Activated CD8-positive, alpha-beta T cell treated with anti-CD3 and anti-CD28 coated beads for 36 hours (primary cell): ENCODE measurements around the gene SYF2. TPM values are rescaled to one million over a fixed set of nuclear protein-coding genes. Genes with fewer than 3 reads are reported as not detected.
"Not testable (repeated sequence)": the region's sequence is repeated elsewhere in the genome, so short reads cannot be mapped to it uniquely, and the experiment has no call there.

Experiments used
- ATAC-seq: fragments of 200-7000 bp; cut with Tn5 transposase; one replicate; pipeline ENCODE4 v1.10.0; 2021; ENCODE audit warnings: mild to moderate bottlenecking, moderate library complexity
- CTCF ChIA-PET: fragments of 350-600 bp; sonication (Branson Sonifier 250); formaldehyde crosslinking; loops from one replicate; lab custom pipeline; 2021; ENCODE audit warnings: antibody characterized with exemption; lab: Charles Lee
- POLR2A ChIA-PET: fragments of 350-600 bp; sonication (Branson Sonifier 250); formaldehyde crosslinking; loops from one replicate; lab custom pipeline; 2021; ENCODE audit warnings: antibody characterized with exemption; lab: Charles Lee
- DNase-seq: peaks from one replicate; pipeline ENCODE4 v3.0.0-alpha.2; 2020
- H3K27ac Mint-ChIP-seq: one replicate; pipeline ENCODE4 v1.8.0; 2021; ENCODE audit warnings: mild to moderate bottlenecking, mixed read lengths
- H3K27me3 Mint-ChIP-seq: one replicate; pipeline ENCODE4 v1.8.0; 2021; ENCODE audit warnings: mixed read lengths
- H3K36me3 Mint-ChIP-seq: one replicate; pipeline ENCODE4 v1.8.0; 2021; ENCODE audit warnings: low read depth, mixed read lengths
- H3K4me1 Mint-ChIP-seq: one replicate; pipeline ENCODE4 v1.8.0; 2021; ENCODE audit warnings: low read depth, mixed read lengths
- H3K4me3 Mint-ChIP-seq: one replicate; pipeline ENCODE4 v1.8.0; 2021; ENCODE audit warnings: mild to moderate bottlenecking, moderate library complexity, mixed read lengths
- H3K9me3 Mint-ChIP-seq: one replicate; pipeline ENCODE4 v1.8.0; 2021; ENCODE audit warnings: mixed read lengths
- intact Hi-C: fragments of 100-400 bp; cut with micrococcal nuclease; formaldehyde crosslinking; loops from one replicate; pipeline ENCODE4 v1.10.0; 2022
- total RNA-seq, 2 experiments: library from RNA; stranded (reverse); gene quantifications; one replicate each; pipeline ENCODE4 v1.2.3, GENCODE V29; 2021
- TF ChIP-seq, protein P1 (sequence below): fragments of 200-600 bp; IDR thresholded peaks from one replicate; pipeline ENCODE4 v1.8.0; 2022; ENCODE audit warnings: antibody characterized with exemption, mild to moderate bottlenecking

SYF2 gene
- 10 to 100 TPM; 35.7 to 39.6 TPM for total RNA-seq

DNA sequence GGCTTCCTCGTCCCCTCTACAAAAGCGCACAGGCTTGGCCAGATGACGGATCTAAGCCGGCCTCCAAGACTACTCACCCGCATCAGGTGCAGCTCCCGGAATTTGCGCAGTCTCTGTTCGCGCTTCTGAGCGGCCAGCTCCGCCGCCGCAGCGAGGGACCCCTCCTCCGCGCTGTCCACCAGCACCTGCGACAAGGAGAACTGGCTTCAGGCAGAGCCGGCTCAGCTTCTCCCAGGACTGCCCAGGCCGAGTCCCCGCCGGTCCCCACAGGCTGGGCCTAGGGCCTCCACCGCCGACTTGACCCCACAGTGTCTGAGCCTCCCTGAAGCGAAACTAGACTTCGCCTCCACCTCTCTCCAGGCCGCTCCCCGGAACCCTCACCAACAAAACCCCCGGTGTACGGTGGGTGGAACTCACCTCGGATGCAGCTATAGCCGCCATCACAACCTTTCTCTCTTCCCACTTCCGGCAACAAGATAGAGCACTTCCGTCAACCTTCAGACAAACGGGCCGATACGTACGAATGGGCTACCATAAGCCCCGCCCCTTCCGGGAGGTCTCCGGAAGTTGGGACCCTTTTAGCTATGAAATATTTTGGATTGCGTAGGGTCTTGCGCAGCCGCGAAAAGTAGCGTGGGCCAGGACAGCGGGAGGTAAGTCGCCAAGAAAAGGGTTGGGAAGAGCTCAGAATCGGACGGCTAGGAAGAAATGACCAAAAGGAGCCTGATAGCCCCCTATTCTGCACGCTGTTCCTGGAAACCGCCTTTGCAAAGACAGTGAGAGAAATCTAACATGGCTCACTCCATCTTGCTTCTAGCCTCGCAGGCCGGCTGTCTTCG, at the start of gene SYF2:
SYF2 (minus strand) TSS at position 476 of the 839 bp plus-strand sequence; CDS start at position 441, 35 bp downstream.
- Mint-ChIP-seq H3K4me1 (peaks cover 50% of the 10 kb centered on the region), H3K9me3 (no peaks in the 10 kb centered on the region), H3K27ac (no peak within 1 kb of the TSS), H3K27me3 (no peaks in the 10 kb centered on the region), H3K4me3 (no peak within 1 kb of the TSS), H3K36me3 (peaks cover 22% of the 10 kb centered on the region)
- intact Hi-C loops, result no loop called here
- POLR2A ChIA-PET, result interaction anchor here (0.6 to 3.2 kb wide), 20 partner anchors 9 to 938 kb away, joined by 3 to 40 read pairs (median 4); partner anchors contain the start of genes CLIC4 and RSRP1
- TF ChIP-seq, protein P1, sequence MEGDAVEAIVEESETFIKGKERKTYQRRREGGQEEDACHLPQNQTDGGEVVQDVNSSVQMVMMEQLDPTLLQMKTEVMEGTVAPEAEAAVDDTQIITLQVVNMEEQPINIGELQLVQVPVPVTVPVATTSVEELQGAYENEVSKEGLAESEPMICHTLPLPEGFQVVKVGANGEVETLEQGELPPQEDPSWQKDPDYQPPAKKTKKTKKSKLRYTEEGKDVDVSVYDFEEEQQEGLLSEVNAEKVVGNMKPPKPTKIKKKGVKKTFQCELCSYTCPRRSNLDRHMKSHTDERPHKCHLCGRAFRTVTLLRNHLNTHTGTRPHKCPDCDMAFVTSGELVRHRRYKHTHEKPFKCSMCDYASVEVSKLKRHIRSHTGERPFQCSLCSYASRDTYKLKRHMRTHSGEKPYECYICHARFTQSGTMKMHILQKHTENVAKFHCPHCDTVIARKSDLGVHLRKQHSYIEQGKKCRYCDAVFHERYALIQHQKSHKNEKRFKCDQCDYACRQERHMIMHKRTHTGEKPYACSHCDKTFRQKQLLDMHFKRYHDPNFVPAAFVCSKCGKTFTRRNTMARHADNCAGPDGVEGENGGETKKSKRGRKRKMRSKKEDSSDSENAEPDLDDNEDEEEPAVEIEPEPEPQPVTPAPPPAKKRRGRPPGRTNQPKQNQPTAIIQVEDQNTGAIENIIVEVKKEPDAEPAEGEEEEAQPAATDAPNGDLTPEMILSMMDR, result no peak
- CTCF ChIA-PET, result interaction anchor here (0.6 to 1.3 kb wide), 4 partner anchors 22 to 1535 kb away, joined by 3 to 8 read pairs (median 3); no protein-coding TSS in a partner anchor
- peak; percentile 93 for ATAC-seq
- peak; percentile 97 for DNase-seq

DNA sequence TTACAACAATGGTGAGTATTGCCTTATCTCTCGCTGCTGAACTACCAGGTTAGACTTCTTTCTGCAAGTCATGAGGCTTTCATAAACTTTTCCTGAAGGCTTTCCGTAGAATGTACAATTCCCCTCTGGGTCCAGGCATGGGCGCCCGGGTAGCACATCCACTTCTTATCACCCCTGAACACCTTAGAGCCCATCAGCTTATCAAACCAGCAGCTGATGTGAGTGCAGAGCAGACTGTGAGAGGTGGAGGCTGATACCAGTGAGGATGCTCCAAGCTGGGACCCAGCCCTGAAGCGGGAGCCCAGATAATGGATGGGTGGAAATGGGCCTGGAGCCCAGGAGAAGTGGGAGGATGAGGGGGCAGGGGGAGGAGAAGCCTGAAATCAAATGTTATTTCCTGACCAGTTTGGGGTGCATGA, 47.4 kb upstream of the SYF2 start:
- H3K36me3 Mint-ChIP-seq, H3K27ac Mint-ChIP-seq, H3K9me3 Mint-ChIP-seq, H3K27me3 Mint-ChIP-seq, ATAC-seq, H3K4me1 Mint-ChIP-seq, CTCF ChIA-PET, POLR2A ChIA-PET, H3K4me3 Mint-ChIP-seq, DNase-seq, intact Hi-C loops: not testable (repeated sequence)

DNA sequence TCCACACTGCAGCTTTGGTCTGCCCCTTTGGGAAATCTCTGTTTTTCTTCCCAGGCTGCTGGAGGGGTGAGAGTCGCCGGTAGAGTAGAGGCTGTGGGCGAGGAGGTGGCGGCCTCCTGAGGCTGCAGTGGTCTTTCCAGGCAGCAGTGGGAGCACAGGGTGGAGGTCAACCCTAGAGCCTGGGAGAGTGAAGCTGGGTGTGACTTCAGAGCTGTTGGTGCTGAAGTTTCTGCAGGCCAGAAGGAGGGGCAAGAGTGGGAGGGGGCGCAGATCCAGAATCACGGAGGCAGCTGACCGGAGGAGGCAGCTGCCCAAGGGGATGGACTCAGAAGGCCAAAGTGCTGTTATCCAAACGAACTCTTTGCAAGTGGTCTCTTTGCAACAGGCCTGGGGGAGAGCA, 46.5 kb upstream of the SYF2 start:
- H3K27ac Mint-ChIP-seq, H3K9me3 Mint-ChIP-seq, CTCF ChIA-PET, H3K4me3 Mint-ChIP-seq, POLR2A ChIA-PET, intact Hi-C loops, H3K4me1 Mint-ChIP-seq, H3K36me3 Mint-ChIP-seq, DNase-seq, ATAC-seq, H3K27me3 Mint-ChIP-seq: not testable (repeated sequence)

DNA sequence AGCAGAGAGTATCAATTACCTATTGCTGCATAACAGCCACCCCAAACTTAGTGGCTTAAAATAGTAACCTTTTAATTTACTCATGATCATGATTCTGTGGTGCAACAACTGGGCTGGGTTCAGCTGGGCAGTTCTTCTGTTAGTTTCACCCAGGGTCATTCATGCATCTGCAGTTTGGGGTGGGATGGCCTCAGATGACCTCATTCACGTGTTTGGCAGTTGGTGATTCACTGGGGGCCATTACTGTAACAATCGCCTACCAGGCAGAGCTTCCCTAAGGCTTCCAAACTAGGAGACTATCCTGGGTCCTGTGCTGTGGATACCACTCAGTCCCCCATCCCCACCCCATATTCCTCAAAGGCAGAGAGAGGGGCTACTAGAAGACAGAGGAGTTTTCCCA, 46.1 kb upstream of the SYF2 start:
- POLR2A ChIA-PET, H3K36me3 Mint-ChIP-seq, H3K4me3 Mint-ChIP-seq, CTCF ChIA-PET, H3K9me3 Mint-ChIP-seq, ATAC-seq, DNase-seq, intact Hi-C loops, H3K27ac Mint-ChIP-seq, H3K27me3 Mint-ChIP-seq, H3K4me1 Mint-ChIP-seq: not testable (repeated sequence)

DNA sequence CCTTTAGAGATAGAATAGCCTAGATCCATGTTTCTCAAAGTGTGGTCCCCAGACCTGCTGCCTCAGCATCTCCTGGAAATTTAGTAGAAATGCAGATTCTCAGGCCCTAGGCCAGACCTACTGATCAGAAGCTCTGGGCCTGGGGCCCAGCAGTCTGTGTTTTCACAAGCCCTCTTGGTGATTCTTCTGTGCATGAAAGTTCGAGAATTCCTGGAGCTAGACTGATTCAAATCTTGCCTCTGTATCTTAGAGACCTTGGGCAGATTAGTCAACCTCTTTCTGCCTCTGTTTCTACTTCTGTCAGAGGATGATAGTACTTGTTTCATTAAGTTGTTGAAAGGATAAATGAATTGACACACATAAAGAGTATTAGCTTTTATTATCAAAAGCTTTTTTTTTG, 45.0 kb upstream of the SYF2 start:
- H3K4me3 Mint-ChIP-seq, CTCF ChIA-PET, ATAC-seq, POLR2A ChIA-PET, H3K27me3 Mint-ChIP-seq, H3K27ac Mint-ChIP-seq, intact Hi-C loops, H3K9me3 Mint-ChIP-seq, H3K36me3 Mint-ChIP-seq, H3K4me1 Mint-ChIP-seq, DNase-seq: not testable (repeated sequence)

DNA sequence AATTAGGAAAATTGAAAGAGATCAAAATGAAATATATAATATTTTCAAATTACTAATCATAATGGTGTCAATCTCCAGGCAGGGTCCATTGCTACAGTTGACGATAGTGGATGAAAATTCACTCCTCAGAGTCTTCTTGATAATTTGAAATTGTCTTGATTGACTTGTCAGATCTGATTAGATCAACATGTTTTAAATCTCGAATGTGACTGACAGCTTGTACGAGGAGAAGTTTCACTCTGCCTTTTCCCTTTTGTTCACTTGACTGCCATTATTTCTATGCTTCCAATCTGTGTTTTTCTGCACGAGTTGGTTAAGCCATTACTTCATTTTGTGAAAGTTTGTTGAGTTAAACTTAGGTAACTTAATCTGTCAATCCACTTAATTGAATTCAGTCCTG, 43.3 kb upstream of the SYF2 start:
- H3K4me1 Mint-ChIP-seq, POLR2A ChIA-PET, DNase-seq, H3K4me3 Mint-ChIP-seq, H3K9me3 Mint-ChIP-seq, H3K27ac Mint-ChIP-seq, CTCF ChIA-PET, H3K36me3 Mint-ChIP-seq, ATAC-seq, H3K27me3 Mint-ChIP-seq, intact Hi-C loops: not testable (repeated sequence)

DNA sequence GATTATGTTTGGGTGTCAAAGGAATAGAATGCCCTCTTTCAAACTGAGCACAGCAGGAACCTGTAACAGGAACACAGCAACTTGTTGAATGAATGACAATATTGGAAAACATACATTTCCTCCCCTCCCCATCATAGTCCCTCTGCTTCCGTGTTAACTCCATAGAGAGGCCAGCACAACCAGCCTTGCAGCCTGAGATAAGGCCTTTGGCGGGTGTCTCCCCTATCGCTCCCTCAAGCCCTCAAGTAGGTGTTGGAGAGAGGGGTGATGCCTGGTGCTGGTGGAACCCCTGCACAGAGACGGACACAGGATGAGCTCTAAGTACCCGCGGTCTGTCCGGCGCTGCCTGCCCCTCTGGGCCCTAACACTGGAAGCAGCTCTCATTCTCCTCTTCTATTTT, 39.9 kb upstream of the SYF2 start, which contains the start of gene RHD:
RHD (plus strand) TSS at position 272 of the 400 bp plus-strand sequence; CDS start at position 311, 39 bp downstream.
- H3K4me3 Mint-ChIP-seq, H3K4me1 Mint-ChIP-seq, DNase-seq, intact Hi-C loops, H3K9me3 Mint-ChIP-seq, H3K36me3 Mint-ChIP-seq, ATAC-seq, CTCF ChIA-PET, H3K27me3 Mint-ChIP-seq, H3K27ac Mint-ChIP-seq, POLR2A ChIA-PET: not testable (repeated sequence)

DNA sequence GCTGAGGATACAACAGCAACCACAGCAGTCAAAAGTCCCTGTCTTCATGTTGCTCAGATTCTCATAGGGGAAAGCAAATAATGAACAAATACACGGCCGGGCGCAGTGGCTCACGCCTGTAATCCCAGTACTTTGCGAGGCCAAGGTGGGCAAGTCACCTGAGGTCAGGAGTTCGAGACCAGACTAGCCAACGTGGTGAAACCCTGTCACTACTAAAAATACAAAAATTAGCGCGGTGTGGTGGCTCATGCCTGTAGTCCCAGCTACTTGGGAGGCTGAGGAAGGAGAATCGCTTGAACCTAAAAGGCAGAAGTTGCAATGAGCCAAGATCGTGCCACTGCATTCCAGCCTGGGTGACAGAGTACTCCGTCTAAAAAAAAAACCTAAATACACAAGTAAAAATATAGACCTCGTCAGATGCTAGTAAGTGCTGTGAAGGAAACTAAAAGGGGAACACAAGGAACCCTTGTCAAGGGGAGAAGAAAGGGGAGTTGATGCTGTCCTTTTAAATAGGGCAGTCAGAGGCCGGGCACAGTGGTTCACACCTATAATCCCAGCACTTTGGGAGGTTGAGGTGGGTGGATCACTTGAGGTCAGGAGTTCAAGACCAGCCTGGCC, 36.0 kb upstream of the SYF2 start:
- Mint-ChIP-seq H3K4me3 (peak overlapping the region; percentile 75), H3K27ac (peak overlapping the region; percentile 88)
- ATAC-seq, H3K4me1 Mint-ChIP-seq, H3K36me3 Mint-ChIP-seq, intact Hi-C loops, DNase-seq, H3K27me3 Mint-ChIP-seq, CTCF ChIA-PET, H3K9me3 Mint-ChIP-seq: not testable (repeated sequence)
- POLR2A ChIA-PET, result interaction anchor here (0.7 to 0.9 kb wide), 2 partner anchors 21 to 28 kb away, joined by 3 read pairs; partner anchors contain the start of gene RSRP1

DNA sequence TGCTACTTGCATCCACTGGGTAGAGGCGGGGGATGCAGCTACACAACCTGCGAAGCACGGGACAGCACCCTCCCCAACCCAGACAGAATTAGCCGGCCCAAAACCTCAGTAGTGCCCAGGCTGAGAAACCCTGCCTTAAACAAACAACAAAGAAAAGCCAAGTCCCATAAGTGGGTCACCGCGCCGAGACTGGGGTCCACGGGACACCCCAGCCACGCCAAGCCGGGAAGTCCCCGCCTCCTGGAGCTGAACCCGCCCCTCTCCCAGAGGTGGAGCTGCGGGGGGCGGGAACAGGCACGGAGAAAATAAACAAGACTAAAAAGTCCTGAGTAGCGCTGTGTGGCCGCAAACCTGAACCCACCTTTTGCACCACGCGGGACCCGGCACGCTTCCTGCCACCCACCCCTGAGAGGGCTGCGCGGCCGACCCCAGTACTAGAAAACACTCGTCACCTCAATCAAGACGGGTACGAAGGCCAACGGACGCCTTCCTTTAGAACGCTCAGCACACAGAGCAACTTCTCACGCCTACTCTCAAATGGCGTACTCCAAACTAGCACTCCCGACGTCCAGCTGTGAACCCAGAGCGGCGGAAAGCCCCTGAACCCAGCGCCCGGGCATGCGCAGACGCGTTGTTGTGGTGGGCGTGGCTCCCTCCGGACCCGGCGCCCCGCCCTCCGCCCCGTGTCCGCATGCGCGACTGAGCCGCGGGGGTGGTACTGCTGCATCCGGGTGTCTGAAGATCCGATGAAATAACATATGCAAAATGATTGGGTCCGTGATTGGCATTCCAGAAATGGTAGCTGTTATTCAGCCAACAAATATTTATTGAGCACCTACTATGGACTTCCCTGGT, 35.2 kb upstream of the SYF2 start:
- H3K27me3 Mint-ChIP-seq, H3K4me1 Mint-ChIP-seq, H3K9me3 Mint-ChIP-seq, CTCF ChIA-PET, intact Hi-C loops, H3K36me3 Mint-ChIP-seq: not testable (repeated sequence)
- peak; percentile 93 for DNase-seq
- ATAC-seq, result peak; percentile 80
- H3K27ac Mint-ChIP-seq, result peak overlapping the region; percentile 88
- POLR2A ChIA-PET, result interaction anchor here (0.7 to 0.9 kb wide), 2 partner anchors 20 to 28 kb away, joined by 3 read pairs; partner anchors contain the start of gene RSRP1
- peak overlapping the region; percentile 75 for H3K4me3 Mint-ChIP-seq
